RWPE1 (cell line): ENCODE data around the gene XPNPEP3.

Experiments
- CTCF ChIA-PET: fragments of 350-600 bp; sonication (Branson Sonifier 250); formaldehyde crosslinking; extraction: SDS; loops from one replicate; lab custom pipeline; 2021; lab: Yijun Ruan, JAX
- POLR2A ChIA-PET: fragments of 400-600 bp; formaldehyde crosslinking; extraction: SDS; loops from one replicate; lab custom pipeline; 2020; ENCODE audit warnings: antibody characterized with exemption; ENCODE audit not compliant: low non-redundant PET; lab: Yijun Ruan, JAX
- DNase-seq: peaks from one replicate; pipeline ENCODE4 v3.0.0; 2012; ENCODE audit warnings: low spot score
- H3K27ac ChIP-seq: fragments of 450-650 bp; 2 replicates; pipeline ENCODE4 v1.5.1; 2017
- TF ChIP-seq, protein P1 (sequence below): fragments of 450-650 bp; conservative IDR thresholded peaks from 2 replicates; pipeline ENCODE4 v1.5.1; 2017; ENCODE audit warnings: low read depth, mild to moderate bottlenecking

XPNPEP3 gene

DNA sequence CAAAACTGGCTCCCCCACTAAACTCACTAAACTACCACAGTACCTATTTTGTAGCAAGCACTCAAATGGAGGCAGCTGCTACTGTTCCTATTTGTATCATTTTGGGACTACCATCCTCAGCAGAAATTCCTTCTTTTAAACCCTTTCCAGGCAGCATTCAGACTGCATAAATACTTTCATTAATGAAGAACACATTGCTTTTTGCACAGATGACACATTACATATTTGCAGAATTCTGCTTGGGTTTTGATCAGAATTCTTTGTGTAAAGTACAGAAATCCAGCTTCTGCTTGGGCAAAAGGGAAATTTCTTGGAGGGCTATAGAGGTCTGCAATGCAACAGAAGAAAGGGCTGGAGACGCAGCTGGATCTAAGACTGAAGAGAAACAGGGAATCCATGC lies 118.4 kb downstream of the XPNPEP3 start:
- no peak overlapping the region for H3K27ac ChIP-seq
- no peak for DNase-seq
- ChIA-PET CTCF (no interaction called here), POLR2A (no interaction called here)
- TF ChIP-seq, protein P1, sequence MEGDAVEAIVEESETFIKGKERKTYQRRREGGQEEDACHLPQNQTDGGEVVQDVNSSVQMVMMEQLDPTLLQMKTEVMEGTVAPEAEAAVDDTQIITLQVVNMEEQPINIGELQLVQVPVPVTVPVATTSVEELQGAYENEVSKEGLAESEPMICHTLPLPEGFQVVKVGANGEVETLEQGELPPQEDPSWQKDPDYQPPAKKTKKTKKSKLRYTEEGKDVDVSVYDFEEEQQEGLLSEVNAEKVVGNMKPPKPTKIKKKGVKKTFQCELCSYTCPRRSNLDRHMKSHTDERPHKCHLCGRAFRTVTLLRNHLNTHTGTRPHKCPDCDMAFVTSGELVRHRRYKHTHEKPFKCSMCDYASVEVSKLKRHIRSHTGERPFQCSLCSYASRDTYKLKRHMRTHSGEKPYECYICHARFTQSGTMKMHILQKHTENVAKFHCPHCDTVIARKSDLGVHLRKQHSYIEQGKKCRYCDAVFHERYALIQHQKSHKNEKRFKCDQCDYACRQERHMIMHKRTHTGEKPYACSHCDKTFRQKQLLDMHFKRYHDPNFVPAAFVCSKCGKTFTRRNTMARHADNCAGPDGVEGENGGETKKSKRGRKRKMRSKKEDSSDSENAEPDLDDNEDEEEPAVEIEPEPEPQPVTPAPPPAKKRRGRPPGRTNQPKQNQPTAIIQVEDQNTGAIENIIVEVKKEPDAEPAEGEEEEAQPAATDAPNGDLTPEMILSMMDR = no peak

DNA sequence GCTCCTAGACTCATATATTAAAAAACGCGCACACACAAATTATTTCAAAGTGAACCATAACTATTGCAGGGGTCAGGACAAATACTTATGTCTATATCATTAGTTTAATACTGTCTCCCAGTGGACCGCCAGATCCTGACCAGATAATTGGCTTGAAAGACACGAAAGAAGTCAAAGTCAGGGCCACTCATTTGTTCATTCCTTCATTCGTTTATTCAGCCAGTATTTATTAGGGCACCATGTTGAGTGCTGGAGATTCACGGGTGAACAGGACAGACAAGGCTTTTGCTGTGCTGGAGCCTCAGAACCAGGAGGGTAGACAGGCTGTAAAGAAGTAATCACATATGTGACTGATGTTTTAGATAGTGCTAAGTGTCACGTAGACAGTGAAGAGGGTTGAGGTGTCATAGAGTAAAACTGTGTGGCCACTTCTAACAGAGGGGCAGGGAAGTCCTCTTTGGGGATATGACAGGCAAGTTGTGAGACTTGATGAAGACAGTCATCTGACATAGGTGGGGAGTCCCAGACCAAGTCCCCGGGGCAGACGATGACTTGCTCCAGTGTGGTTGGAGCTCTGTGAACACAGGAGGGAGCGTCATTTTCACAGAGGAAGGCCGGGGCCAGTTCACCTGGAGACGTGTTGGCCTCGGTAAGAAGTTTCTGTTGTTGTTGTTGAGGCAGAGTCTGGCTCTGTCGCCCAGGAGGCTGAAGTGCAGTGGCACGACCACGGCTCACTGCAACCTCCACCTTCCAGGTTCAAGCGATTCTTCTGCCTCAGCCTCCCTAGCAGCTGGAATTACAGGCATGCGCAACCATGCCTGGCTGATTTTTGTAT lies 120.1 kb downstream of the XPNPEP3 start:
- TF ChIP-seq, protein P1 = no peak
- no peak for DNase-seq
- no peak overlapping the region for H3K27ac ChIP-seq
- POLR2A ChIA-PET = no interaction called here
- CTCF ChIA-PET = interaction anchor here (0.6 kb wide), 1 partner anchor 29 kb away, joined by 3 read pairs; no protein-coding TSS in a partner anchor

DNA sequence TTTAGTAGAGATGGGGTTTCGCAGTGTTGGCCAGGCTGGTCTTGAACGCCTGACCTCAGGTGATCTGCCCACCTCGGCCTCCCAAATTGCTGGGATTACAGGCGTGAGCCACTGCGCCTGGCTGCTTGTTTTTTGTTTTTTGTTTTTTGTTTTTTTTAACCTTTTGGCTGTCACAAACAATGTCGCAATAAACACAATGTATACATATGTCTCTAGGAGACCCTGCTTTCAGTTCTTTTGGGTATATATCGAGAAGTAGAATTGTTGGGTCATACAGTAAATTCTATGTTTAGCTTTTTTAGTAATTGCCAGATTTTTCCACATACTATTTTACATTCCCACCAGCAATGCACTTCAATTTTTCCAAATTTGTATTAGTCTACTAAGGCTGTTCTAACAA lies 122.2 kb downstream of the XPNPEP3 start:
- CTCF ChIA-PET = no interaction called here
- POLR2A ChIA-PET = no interaction called here
- H3K27ac ChIP-seq = no peak overlapping the region
- no peak for DNase-seq
- TF ChIP-seq, protein P1 = no peak

DNA sequence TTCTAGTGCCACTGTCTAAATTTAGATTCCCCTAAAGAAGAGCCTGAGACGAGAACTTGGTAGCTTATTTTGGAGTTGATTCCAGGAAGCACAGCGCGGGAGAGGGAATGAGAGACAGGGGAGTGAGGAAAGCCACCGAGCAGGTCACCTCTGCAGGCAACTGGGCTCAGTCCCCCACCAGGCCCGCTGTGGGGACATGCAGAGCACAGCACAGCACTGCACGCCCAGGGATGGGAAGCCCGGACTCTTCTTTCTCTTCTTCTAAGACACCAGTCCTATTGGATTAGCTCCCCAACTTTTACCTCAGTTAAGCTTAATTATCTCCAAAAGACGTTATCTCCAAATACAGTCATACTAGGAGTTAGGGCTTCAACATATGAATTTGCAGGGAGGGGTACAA lies 122.9 kb downstream of the XPNPEP3 start:
- DNase-seq = no peak
- CTCF ChIA-PET = no interaction called here
- TF ChIP-seq, protein P1 = no peak
- no peak overlapping the region for H3K27ac ChIP-seq
- POLR2A ChIA-PET = no interaction called here
